ENCODE measurements around the gene LIPC.

DNA sequence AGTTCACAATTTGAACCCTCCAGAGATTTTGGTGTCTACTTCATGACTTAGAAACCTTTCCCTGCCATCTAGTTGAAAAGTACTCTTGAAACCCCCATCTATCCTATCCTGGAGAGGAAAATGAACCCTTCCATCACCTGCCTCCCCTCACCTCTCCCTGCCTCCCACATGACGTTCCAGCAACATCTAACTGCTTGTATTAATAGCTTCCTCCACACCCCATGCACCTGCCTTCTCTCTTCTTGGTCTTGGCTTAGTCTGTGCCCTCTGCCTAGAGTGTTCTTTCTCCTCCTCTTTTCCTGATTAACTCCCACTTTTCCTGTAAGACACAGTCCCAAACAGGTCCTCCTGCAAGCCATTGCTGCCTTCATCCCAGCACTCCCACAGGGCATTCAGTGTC is 107.8 kb downstream of the LIPC start:
- TF ChIP-seq, protein P1, sequence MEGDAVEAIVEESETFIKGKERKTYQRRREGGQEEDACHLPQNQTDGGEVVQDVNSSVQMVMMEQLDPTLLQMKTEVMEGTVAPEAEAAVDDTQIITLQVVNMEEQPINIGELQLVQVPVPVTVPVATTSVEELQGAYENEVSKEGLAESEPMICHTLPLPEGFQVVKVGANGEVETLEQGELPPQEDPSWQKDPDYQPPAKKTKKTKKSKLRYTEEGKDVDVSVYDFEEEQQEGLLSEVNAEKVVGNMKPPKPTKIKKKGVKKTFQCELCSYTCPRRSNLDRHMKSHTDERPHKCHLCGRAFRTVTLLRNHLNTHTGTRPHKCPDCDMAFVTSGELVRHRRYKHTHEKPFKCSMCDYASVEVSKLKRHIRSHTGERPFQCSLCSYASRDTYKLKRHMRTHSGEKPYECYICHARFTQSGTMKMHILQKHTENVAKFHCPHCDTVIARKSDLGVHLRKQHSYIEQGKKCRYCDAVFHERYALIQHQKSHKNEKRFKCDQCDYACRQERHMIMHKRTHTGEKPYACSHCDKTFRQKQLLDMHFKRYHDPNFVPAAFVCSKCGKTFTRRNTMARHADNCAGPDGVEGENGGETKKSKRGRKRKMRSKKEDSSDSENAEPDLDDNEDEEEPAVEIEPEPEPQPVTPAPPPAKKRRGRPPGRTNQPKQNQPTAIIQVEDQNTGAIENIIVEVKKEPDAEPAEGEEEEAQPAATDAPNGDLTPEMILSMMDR (IDR thresholded peaks at IDR 0.05; ENCODE audit: extremely low read depth in 1 of 2, insufficient read depth in 1 of 2, low read depth in 1 of 2, low read length in 2 of 2) = no peak
- no peak for TF ChIP-seq POLR2AphosphoS5 (IDR thresholded peaks at IDR 0.05; ENCODE audit: insufficient read depth, low read depth, low read length)
- no peak for TF ChIP-seq POLR2A (IDR thresholded peaks at IDR 0.05; ENCODE audit: low read depth, low read length)
- no peak for TF ChIP-seq MYC (IDR thresholded peaks at IDR 0.05; ENCODE audit: low read depth, low read length)
- TF ChIP-seq JUN (IDR thresholded peaks at IDR 0.05; ENCODE audit: borderline replicate concordance, insufficient read depth, insufficient read length, low read depth) = no peak

Data from endothelial cell of umbilical vein (primary cell).